OCI-LY3 (cell line): ENCODE measurements around the gene KREMEN1.

Experiments used
- H2AFZ ChIP-seq: fragments of 200-600, 300-600 bp; shearing (Covaris generic); 2 replicates; pipeline ENCODE4 v1.6.0; 2014; ENCODE audit warnings: antibody characterized with exemption, low read depth, low read length
- H3K27ac ChIP-seq: fragments of 200-600, 300-600 bp; sonication (generic); 2 replicates; pipeline ENCODE4 v1.5.1; 2014; ENCODE audit warnings: mild to moderate bottlenecking, low read length, moderate library complexity, mixed read lengths
- H3K27me3 ChIP-seq: fragments of 200-600, 300-600 bp; sonication (generic); 2 replicates; pipeline ENCODE4 v1.6.1; 2014; ENCODE audit warnings: low read depth, low read length, mixed read lengths
- H3K36me3 ChIP-seq: fragments of 200-600, 300-600 bp; sonication (generic); replicated peaks from 2 replicates; pipeline ENCODE3; 2014; ENCODE audit warnings: low read depth, low read length, mixed read lengths
- H3K4me1 ChIP-seq: fragments of 300-600, 200-600 bp; sonication (generic); 2 replicates; pipeline ENCODE4 v1.6.1; 2014; ENCODE audit warnings: low read length, mixed read lengths
- H3K4me2 ChIP-seq: fragments of 200-600, 300-600 bp; sonication (generic); 2 replicates; pipeline ENCODE4 v1.6.1; 2014; ENCODE audit warnings: low read length, mixed read lengths
- H3K4me3 ChIP-seq: fragments of 300-600, 200-600 bp; sonication (generic); 2 replicates; pipeline ENCODE4 v1.5.1; 2014; ENCODE audit warnings: antibody characterized with exemption, mild to moderate bottlenecking, low read length, moderate library complexity
- H3K79me2 ChIP-seq: fragments of 300-600, 200-600 bp; shearing (Covaris generic); 2 replicates; pipeline ENCODE4 v1.6.1; 2014; ENCODE audit warnings: mild to moderate bottlenecking, low read length, mixed read lengths
- H3K9ac ChIP-seq: fragments of 300-600, 200-600 bp; shearing (Covaris generic); 2 replicates; pipeline ENCODE4 v1.6.0; 2014; ENCODE audit warnings: mild to moderate bottlenecking, low read length, moderate library complexity
- H3K9me3 ChIP-seq: fragments of 200-600, 300-600 bp; shearing (Covaris generic); 2 replicates; pipeline ENCODE4 v1.6.1; 2014; ENCODE audit warnings: low read length, mixed read lengths; ENCODE audit not compliant: insufficient read depth
- H4K20me1 ChIP-seq: fragments of 200-600, 300-600 bp; sonication (generic); 2 replicates; pipeline ENCODE4 v1.6.1; 2016; ENCODE audit warnings: low read length, mixed read lengths; ENCODE audit not compliant: insufficient read depth
- EZH2phosphoT487 ChIP-seq: fragments of 200-600 bp; shearing (Covaris generic); IDR thresholded peaks from 2 replicates; pipeline ENCODE4 v1.6.1; 2018; ENCODE audit warnings: antibody characterized with exemption, mixed run types, low read depth
- TF ChIP-seq, protein P1 (sequence below): fragments of 200-600, 300-600 bp; sonication (generic); IDR thresholded peaks from 2 replicates; pipeline ENCODE4 v1.5.1; 2014; ENCODE audit warnings: antibody characterized with exemption, low read length, low read depth

KREMEN1 gene

DNA sequence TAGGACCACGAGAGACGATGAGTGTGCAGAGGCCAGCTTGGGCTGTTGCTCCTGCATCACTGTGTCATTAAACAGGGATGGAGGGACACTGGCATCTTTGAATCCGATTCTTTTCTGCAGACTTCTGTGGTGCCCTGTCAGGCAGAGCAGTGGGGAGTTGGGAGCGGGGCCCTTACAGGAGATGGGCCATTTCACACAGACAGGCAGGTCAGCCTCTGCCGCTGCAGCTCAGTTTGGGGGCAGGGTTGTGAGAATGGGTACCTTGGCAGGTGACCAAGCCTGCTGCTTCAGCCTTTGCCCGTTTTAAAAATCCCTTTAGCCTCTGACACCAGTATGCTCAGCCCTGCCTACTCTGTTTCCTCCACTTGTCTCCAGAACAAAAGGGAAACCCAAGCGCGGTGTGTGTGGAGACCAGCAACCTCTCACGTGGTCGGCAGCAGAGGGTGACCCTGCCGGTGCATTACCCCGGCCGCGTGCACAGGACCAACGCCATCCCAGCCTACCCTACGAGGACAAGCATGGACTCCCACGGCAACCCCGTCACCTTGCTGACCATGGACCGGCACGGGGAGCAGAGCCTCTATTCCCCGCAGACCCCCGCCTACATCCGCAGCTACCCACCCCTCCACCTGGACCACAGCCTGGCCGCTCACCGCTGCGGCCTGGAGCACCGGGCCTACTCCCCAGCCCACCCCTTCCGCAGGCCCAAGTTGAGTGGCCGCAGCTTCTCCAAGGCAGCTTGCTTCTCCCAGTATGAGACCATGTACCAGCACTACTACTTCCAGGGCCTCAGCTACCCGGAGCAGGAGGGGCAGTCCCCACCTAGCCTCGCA, 23.8 kb upstream of the KREMEN1 start:
- TF ChIP-seq EZH2phosphoT487: no peak
- TF ChIP-seq, protein P1, sequence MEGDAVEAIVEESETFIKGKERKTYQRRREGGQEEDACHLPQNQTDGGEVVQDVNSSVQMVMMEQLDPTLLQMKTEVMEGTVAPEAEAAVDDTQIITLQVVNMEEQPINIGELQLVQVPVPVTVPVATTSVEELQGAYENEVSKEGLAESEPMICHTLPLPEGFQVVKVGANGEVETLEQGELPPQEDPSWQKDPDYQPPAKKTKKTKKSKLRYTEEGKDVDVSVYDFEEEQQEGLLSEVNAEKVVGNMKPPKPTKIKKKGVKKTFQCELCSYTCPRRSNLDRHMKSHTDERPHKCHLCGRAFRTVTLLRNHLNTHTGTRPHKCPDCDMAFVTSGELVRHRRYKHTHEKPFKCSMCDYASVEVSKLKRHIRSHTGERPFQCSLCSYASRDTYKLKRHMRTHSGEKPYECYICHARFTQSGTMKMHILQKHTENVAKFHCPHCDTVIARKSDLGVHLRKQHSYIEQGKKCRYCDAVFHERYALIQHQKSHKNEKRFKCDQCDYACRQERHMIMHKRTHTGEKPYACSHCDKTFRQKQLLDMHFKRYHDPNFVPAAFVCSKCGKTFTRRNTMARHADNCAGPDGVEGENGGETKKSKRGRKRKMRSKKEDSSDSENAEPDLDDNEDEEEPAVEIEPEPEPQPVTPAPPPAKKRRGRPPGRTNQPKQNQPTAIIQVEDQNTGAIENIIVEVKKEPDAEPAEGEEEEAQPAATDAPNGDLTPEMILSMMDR: no peak
- no peak overlapping the region for H3K27ac ChIP-seq
- H3K36me3 ChIP-seq: peaks cover 25% of the 10 kb centered on the region
- no peak overlapping the region for H3K4me2 ChIP-seq
- H3K9ac ChIP-seq: no peak overlapping the region
- no peaks in the 10 kb centered on the region; the same call in 1 of the 2 replicates for H4K20me1 ChIP-seq
- H3K4me1 ChIP-seq: no peaks in the 10 kb centered on the region
- H3K4me3 ChIP-seq: no peak overlapping the region
- H2AFZ ChIP-seq: no peak overlapping the region
- no peaks in the 10 kb centered on the region for H3K79me2 ChIP-seq
- no peaks in the 10 kb centered on the region for H3K27me3 ChIP-seq
- no peaks in the 10 kb centered on the region for H3K9me3 ChIP-seq

DNA sequence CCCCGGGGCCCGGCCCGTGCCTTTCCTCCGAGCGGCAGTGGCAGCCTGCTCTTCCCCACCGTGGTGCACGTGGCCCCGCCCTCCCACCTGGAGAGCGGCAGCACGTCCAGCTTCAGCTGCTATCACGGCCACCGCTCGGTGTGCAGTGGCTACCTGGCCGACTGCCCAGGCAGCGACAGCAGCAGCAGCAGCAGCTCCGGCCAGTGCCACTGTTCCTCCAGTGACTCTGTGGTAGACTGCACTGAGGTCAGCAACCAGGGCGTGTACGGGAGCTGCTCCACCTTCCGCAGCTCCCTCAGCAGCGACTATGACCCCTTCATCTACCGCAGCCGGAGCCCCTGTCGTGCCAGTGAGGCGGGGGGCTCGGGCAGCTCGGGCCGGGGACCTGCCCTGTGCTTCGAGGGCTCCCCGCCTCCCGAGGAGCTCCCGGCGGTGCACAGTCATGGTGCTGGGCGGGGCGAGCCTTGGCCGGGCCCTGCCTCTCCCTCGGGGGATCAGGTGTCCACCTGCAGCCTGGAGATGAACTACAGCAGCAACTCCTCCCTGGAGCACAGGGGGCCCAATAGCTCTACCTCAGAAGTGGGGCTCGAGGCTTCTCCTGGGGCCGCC, 23.1 kb upstream of the KREMEN1 start:
- no peak overlapping the region for H3K4me2 ChIP-seq
- peaks cover 25% of the 10 kb centered on the region for H3K36me3 ChIP-seq
- no peak for TF ChIP-seq EZH2phosphoT487
- TF ChIP-seq, protein P1: no peak
- no peak overlapping the region for H2AFZ ChIP-seq
- no peak overlapping the region for H3K9ac ChIP-seq
- no peak overlapping the region for H3K27ac ChIP-seq
- no peaks in the 10 kb centered on the region for H3K9me3 ChIP-seq
- no peak overlapping the region for H3K4me3 ChIP-seq
- no peaks in the 10 kb centered on the region for H3K4me1 ChIP-seq
- H3K27me3 ChIP-seq: no peaks in the 10 kb centered on the region
- H4K20me1 ChIP-seq: no peaks in the 10 kb centered on the region; the same call in 1 of the 2 replicates
- H3K79me2 ChIP-seq: no peaks in the 10 kb centered on the region

DNA sequence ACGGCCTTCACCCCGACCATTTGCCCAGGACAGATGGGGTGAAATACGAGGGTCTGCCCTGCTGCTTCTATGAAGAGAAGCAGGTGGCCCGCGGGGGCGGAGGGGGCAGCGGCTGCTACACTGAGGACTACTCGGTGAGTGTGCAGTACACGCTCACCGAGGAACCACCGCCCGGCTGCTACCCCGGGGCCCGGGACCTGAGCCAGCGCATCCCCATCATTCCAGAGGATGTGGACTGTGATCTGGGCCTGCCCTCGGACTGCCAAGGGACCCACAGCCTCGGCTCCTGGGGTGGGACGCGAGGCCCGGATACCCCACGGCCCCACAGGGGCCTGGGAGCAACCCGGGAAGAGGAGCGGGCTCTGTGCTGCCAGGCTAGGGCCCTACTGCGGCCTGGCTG, 22.4 kb upstream of the KREMEN1 start:
- Histone ChIP-seq H3K4me1 (no peaks in the 10 kb centered on the region), H3K4me3 (no peak overlapping the region), H4K20me1 (no peaks in the 10 kb centered on the region; the same call in 1 of the 2 replicates), H3K79me2 (no peaks in the 10 kb centered on the region), H3K9me3 (no peaks in the 10 kb centered on the region), H3K4me2 (no peak overlapping the region), H3K27ac (no peak overlapping the region), H3K36me3 (peaks cover 25% of the 10 kb centered on the region), H3K27me3 (no peaks in the 10 kb centered on the region), H2AFZ (no peak overlapping the region), H3K9ac (no peak overlapping the region)
- TF ChIP-seq, protein P1: no peak
- TF ChIP-seq EZH2phosphoT487: no peak

DNA sequence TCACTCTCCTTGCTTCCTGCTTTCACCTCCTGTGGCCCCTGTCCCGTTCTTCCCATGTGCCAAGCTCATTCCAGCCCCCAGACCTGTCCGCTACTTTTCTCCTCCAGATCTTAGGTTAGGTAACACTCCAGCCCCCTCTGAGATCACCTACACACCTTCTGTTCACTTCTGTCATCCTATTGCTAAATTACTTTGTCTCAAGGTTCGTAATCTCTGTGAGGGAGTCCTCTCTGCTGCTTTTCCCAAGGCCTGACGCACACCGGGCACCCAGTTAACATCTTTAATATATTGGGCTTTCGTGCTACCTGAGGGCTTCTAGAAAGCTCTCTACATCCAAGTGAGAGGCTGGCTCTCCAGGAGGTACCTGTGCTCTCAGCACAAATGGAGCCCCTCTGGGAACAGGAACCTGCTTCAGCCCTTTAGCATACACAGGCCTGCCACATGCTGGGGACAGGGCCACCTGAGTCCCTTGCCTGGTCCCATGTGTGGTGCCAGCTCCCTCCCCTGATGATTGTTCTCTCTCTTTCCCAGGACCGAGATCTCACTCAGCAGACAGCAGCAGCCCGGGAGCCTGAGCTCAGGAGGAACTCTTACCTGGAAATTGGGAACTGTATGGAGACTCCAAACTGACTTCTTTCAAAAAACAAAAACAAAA, 19.7 kb upstream of the KREMEN1 start:
- Histone ChIP-seq H3K79me2 (no peaks in the 10 kb centered on the region), H4K20me1 (no peaks in the 10 kb centered on the region; the same call in 1 of the 2 replicates), H3K9ac (no peak overlapping the region), H3K4me1 (no peaks in the 10 kb centered on the region), H3K4me3 (no peak overlapping the region), H3K4me2 (no peak overlapping the region), H3K9me3 (no peaks in the 10 kb centered on the region), H2AFZ (no peak overlapping the region), H3K27ac (no peak overlapping the region), H3K36me3 (peaks cover 16% of the 10 kb centered on the region), H3K27me3 (no peaks in the 10 kb centered on the region)
- TF ChIP-seq, protein P1: no peak
- TF ChIP-seq EZH2phosphoT487: no peak
